Panc1 (cell line): ENCODE results near the gene CACNA1E.

Source experiments
- CTCF ChIP-seq: fragments of 450-650 bp; IDR thresholded peaks from 2 replicates; pipeline ENCODE4 v1.5.1; 2017; ENCODE audit warnings: mild to moderate bottlenecking
- POLR2AphosphoS5 ChIP-seq: IDR thresholded peaks from 2 replicates; pipeline ENCODE4 v1.6.1; 2012; ENCODE audit warnings: mild to moderate bottlenecking, low read depth, low read length, moderate library complexity
- REST ChIP-seq, 2 experiments: IDR thresholded peaks; 2 replicates each; pipeline ENCODE4 v1.6.1; 2011 to 2012; ENCODE audit warnings: low read depth in 2 of 2, control low read depth in 1 of 2, low read length in 1 of 2, mild to moderate bottlenecking in 1 of 2, moderate library complexity in 1 of 2; ENCODE audit not compliant: insufficient read depth in 1 of 2
- SIN3A ChIP-seq: IDR thresholded peaks from 2 replicates; pipeline ENCODE4 v1.6.1; 2012; ENCODE audit warnings: low read depth, mild to moderate bottlenecking, low read length, moderate library complexity, borderline replicate concordance; ENCODE audit not compliant: insufficient read depth
- TCF7L2 ChIP-seq: IDR thresholded peaks from 2 replicates; pipeline ENCODE4 v1.6.1; 2011; ENCODE audit warnings: mild to moderate bottlenecking, low read depth, low read length, inconsistent platforms

GRCh38 chr1:181754103-181754502 is 270.8 kb downstream of the CACNA1E start:
- no peak for TF ChIP-seq CTCF
- TF ChIP-seq POLR2AphosphoS5, result no peak
- no peak for TF ChIP-seq REST (IDR thresholded peaks at IDR 0.05; ENCODE audit: insufficient read depth in 1 of 2, low read depth in 2 of 2, low read length in 1 of 2)
- TF ChIP-seq TCF7L2, result no peak
- TF ChIP-seq SIN3A, result no peak
